Stimulated activated naive B cell treated with anti-CD40 and anti-IgM and Interleukin-4, amounts not matched to agents 10 μg/mL and 1 μg/mL and 100 μg/mL, for 72 hours (primary cell): Measurements from ENCODE around the gene RPS19.

ENCODE experiments used
- ATAC-seq, 2 donors: fragments of 150-1000 bp; cut with Tn5 transposase; replicated peaks; 2 replicates each; pipeline ENCODE4 v1.10.0; 2021; ENCODE audit warnings: moderate library complexity in 1 of 2
- DNase-seq: peaks from one replicate; pipeline ENCODE4 v3.0.0; 2021
- H3K27ac Mint-ChIP-seq: one replicate; pipeline ENCODE4 v1.8.0; 2022; ENCODE audit warnings: mild to moderate bottlenecking, mixed read lengths
- H3K27me3 Mint-ChIP-seq, 2 donors: one replicate each; pipeline ENCODE4 v1.8.0; 2022; ENCODE audit warnings: mixed read lengths in 2 of 2
- H3K36me3 Mint-ChIP-seq, 2 donors: one replicate each; pipeline ENCODE4 v1.8.0; 2022; ENCODE audit warnings: mixed read lengths in 2 of 2, mild to moderate bottlenecking in 1 of 2
- H3K4me1 Mint-ChIP-seq, 2 donors: one replicate each; pipeline ENCODE4 v1.8.0; 2022; ENCODE audit warnings: mixed read lengths in 2 of 2, mild to moderate bottlenecking in 1 of 2
- H3K4me3 Mint-ChIP-seq, 2 donors: one replicate each; pipeline ENCODE4 v1.8.0; 2022; ENCODE audit warnings: mild to moderate bottlenecking in 2 of 2, mixed read lengths in 2 of 2, moderate library complexity in 1 of 2
- H3K9me3 Mint-ChIP-seq, 2 donors: one replicate each; pipeline ENCODE4 v1.8.0; 2022; ENCODE audit warnings: mixed read lengths in 2 of 2, mild to moderate bottlenecking in 1 of 2

RPS19 gene

DNA sequence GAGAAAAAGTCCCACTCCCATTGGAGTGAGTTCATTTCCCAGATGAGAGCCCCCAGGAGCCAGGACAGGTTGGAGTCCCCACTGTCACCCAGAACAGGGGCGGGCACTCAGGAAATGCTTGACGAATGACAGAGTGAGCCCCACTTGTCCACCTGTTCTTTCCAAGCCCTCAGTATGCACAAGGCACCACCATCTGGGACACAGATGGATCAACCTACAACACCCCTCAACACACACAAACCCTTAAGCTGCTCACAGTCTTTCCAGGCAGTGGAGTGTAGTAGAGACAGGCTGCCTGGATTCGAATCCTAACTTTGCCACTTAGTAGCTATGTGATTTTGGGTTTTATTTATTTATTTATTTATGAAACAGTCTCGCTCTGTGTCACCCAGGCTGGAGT is 30.9 kb downstream of the RPS19 start:
- ATAC-seq (no peak), DNase-seq (no peak)
- no peak overlapping the region for H3K27ac Mint-ChIP-seq
- H3K4me1 Mint-ChIP-seq: peaks cover 48 to 62% of the 10 kb centered on the region in 2 donors
- H3K27me3 Mint-ChIP-seq: no peaks in the 10 kb centered on the region
- no peaks in the 10 kb centered on the region for H3K9me3 Mint-ChIP-seq
- no peak overlapping the region for H3K4me3 Mint-ChIP-seq
- peaks cover 41 to 47% of the 10 kb centered on the region in 2 donors for H3K36me3 Mint-ChIP-seq

DNA sequence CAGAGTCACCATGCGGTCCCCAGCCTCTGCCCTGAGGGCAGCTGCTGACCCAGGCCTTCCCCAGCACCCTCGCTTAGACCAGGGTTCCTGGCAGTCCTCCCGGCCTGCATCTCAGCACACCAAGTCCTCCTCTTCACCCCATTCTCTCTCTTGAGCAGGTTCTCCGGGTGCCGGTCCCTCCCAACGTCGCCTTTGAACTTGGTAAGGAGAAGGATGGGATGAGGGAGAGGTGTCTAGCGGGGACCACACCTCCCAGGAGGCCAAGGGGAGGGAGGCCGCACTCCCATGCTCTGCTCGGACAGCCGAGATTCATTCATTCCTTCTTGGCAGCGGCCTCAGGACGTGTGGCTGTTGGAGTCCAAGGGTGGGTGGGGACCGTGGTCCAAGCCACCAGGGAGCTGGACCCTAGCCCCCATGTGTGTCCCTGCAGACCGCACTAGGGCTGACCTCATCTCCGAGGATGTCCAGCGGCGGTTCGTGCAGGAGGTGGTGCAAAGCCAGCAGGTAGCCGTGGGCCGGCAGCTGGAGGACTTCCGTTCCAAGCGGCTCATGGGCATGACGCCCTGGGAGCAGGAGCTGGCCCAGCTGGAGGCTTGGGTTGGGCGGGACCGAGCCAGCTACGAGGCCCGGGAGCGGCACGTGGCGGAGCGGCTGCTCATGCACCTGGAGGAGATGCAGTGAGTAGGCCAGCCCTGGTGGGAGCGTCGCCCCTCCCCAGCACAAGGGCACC is 32.3 kb downstream of the RPS19 start:
- Mint-ChIP-seq H3K4me1 (peaks cover 39 to 56% of the 10 kb centered on the region in 2 donors), H3K27me3 (no peaks in the 10 kb centered on the region), H3K9me3 (no peaks in the 10 kb centered on the region), H3K27ac (peak overlapping the region; percentile 62), H3K4me3 (no peak overlapping the region), H3K36me3 (peaks cover 43 to 49% of the 10 kb centered on the region in 2 donors)
- DNase-seq (no peak), ATAC-seq (no peak)

DNA sequence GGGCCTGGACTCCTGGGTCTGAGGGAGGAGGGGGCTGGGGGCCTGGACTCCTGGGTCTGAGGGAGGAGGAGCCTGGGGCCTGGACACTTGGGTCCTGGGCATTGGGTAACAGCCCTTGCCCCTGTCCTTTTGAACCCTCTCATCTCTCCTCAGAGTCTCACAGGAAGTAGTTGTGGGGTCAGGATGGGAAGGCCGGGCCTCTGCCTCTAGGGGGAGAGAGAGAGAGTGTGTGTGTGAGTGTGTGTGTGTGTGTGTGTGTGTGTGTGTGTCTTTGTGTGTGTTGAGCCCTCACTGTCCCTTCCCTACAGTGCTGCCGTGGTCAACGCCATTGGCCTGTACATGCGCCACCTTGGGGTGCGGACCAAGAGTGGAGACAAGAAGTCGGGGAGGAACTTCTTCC is 33.8 kb downstream of the RPS19 start:
- H3K36me3 Mint-ChIP-seq: peaks cover 45 to 57% of the 10 kb centered on the region in 2 donors
- peak; percentile 31 to 37 for ATAC-seq
- peak overlapping the region; percentile 33 for H3K27ac Mint-ChIP-seq
- H3K4me3 Mint-ChIP-seq: no peak overlapping the region
- H3K4me1 Mint-ChIP-seq: peaks cover 34 to 51% of the 10 kb centered on the region in 2 donors
- H3K27me3 Mint-ChIP-seq: no peaks in the 10 kb centered on the region
- no peaks in the 10 kb centered on the region for H3K9me3 Mint-ChIP-seq
- DNase-seq: no peak

DNA sequence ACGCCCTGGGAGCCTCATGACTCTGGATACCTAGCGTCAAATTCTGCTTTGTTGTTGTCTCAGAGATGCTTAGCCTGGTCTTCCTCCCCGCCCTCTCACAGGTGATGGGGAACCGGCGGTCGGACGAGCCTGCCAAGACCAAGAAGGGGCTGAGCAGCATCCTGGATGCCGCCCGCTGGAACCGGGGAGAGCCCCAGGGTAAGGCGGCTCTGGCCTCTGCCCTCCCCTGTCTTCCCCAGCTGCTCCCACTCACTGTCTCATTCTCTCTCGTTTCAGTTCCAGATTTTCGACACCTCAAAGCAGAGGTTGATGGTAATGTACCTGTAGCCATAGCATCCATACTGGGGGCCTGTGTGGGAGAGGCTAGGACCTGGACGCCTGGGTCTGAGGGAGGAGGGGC is 34.3 kb downstream of the RPS19 start:
- ATAC-seq: peak; percentile 44 to 52
- H3K9me3 Mint-ChIP-seq: no peaks in the 10 kb centered on the region
- H3K36me3 Mint-ChIP-seq: peaks cover 44 to 57% of the 10 kb centered on the region in 2 donors

DNA sequence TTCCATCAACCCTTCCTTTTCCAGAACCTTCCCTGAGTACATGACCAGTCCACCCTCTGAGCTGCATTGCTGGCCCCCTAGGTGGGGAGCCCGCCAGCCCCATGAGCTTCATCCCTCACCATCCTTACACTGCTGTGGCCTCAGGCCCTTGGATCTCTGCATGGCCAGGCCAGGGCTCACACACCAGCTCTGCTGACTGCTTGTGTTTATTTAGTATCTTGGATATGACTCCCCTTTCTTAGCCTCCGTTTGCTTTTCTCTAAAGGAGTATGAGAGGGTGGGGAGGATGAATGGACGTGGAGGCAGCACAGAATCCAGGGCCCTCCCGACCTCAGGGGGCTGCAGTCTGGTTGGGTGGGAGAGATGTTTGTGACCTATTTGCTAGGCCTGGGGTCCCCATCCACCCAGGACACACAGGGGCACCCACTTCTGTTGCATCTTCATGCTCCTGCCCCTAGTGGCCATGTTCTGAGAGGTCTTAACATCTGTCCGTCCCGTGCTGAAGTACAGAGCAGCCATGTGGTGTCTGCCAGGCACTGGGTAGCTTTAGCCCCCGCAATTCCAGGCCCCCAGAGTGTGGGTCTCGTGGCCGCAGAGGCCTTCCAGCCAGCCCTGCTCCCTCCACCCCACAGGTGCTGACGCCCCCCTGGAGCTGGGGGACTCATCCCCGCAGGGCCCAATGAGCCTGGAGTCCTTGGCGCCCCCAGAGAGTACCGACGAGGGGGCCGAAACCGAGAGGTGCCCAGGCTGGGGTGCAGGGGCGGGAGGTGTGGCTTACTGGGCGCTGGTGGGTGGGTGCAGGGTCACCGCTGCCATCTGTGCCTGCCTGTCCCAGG is 35.9 kb downstream of the RPS19 start:
- Mint-ChIP-seq H3K4me3 (no peak overlapping the region), H3K27me3 (no peaks in the 10 kb centered on the region), H3K36me3 (peaks cover 41 to 53% of the 10 kb centered on the region in 2 donors), H3K9me3 (no peaks in the 10 kb centered on the region), H3K4me1 (peaks cover 30 to 39% of the 10 kb centered on the region in 2 donors), H3K27ac (no peak overlapping the region)
- no peak for DNase-seq
- ATAC-seq: peak; percentile 54 to 64

More for the DNA sequence above, 34.3 kb downstream of the RPS19 start:
- no peak overlapping the region for H3K4me3 Mint-ChIP-seq
- peaks cover 33 to 47% of the 10 kb centered on the region in 2 donors for H3K4me1 Mint-ChIP-seq
- no peaks in the 10 kb centered on the region for H3K27me3 Mint-ChIP-seq
- no peak for DNase-seq
- H3K27ac Mint-ChIP-seq: no peak overlapping the region

DNA sequence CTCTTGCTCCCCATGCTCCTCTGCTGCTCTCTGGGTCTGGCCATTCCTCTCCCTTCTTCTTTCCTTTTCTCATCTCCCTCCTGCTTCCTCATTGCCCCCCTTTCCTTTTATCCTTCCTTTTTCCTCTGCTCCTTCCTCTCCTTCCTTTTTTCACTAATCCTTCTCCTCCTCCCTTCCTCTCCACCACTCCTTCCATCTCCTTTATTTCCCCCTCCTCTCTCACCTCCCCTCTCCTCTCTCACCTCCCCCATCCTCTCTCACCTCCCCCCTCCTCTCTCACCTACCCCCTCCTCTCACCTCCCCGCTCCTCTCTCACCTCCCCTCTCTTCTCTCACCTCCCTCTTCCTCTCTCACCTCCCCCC is 36.5 kb downstream of the RPS19 start:
- H3K36me3 Mint-ChIP-seq: peaks cover 39 to 52% of the 10 kb centered on the region in 2 donors
- ATAC-seq: no peak

DNA sequence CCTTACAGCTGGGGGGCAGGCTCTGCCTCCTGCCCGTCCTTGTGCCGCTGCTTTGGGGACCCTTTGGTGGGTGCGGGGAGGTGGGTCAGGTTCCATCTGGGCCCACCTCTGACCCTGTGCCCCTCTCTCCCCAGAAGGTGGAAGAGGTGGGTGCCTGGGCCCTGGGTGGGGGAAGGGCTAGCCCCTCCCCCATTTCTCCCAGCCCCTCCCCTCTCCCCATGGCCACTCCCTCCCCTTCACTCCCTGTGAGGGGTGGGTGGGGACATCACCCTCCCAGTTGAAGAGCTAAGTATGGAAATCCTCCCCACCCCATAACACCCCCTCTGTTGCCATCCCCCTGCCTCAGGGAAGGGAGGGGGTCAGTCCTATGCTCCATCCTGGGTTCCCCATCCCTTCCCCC is 37.1 kb downstream of the RPS19 start:
- no peaks in the 10 kb centered on the region for H3K9me3 Mint-ChIP-seq
- DNase-seq (no peak), ATAC-seq (no peak)
- peaks cover 30 to 39% of the 10 kb centered on the region in 2 donors for H3K4me1 Mint-ChIP-seq
- H3K27me3 Mint-ChIP-seq: no peaks in the 10 kb centered on the region
- H3K36me3 Mint-ChIP-seq: peaks cover 41 to 55% of the 10 kb centered on the region in 2 donors
- H3K4me3 Mint-ChIP-seq: no peak overlapping the region
- no peak overlapping the region for H3K27ac Mint-ChIP-seq

More for the DNA sequence above, 36.5 kb downstream of the RPS19 start:
- Mint-ChIP-seq H3K9me3 (no peaks in the 10 kb centered on the region), H3K4me1 (peaks cover 28 to 39% of the 10 kb centered on the region in 2 donors), H3K4me3 (no peak overlapping the region), H3K27ac (peak overlapping the region; percentile 21), H3K27me3 (no peaks in the 10 kb centered on the region)
- no peak for DNase-seq

DNA sequence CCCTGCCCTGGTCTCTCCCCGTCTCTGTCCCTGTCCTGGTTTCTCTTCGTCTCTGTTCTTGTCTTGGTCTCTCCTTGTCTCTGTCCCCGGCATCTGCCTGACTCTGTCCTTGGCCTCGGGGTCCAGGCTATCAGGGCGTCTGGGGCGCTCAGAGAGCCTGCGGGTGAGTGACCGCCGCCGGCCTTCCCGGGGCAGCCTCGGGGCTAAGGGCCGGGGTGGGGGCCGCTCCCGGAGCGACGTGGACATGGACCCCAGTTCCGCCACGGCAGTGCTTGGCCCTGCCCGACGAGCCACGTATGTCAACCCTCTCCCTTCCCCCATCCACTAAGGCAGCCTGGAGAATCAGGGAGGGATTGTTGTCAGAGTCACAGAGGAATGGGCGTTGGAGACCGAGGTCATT is 37.8 kb downstream of the RPS19 start:
- Mint-ChIP-seq H3K4me3 (no peak overlapping the region), H3K9me3 (no peaks in the 10 kb centered on the region), H3K4me1 (peaks cover 29 to 38% of the 10 kb centered on the region in 2 donors), H3K27me3 (no peaks in the 10 kb centered on the region), H3K27ac (peak overlapping the region; percentile 72), H3K36me3 (peaks cover 41 to 60% of the 10 kb centered on the region in 2 donors)
- ATAC-seq (no peak), DNase-seq (no peak)

DNA sequence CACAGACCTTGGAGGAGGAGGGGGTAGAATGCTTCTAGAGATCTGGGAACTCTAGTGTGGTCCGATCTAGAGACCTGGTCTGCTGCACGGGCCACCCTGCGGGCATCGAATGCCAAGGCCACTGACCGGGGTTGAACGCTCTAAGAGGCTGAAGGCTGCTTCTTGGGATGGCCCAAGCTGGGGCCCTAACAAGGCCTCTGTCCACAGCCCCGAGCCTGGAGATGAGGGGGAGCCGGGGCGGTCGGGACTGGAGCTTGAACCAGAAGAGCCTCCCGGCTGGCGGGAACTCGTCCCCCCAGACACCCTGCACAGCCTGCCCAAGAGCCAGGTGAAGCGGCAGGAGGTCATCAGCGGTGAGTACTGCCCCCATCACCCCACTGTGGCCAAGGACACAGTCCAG is 38.2 kb downstream of the RPS19 start:
- Mint-ChIP-seq H3K4me3 (no peak overlapping the region), H3K36me3 (peaks cover 41 to 61% of the 10 kb centered on the region in 2 donors), H3K27ac (no peak overlapping the region)

DNA sequence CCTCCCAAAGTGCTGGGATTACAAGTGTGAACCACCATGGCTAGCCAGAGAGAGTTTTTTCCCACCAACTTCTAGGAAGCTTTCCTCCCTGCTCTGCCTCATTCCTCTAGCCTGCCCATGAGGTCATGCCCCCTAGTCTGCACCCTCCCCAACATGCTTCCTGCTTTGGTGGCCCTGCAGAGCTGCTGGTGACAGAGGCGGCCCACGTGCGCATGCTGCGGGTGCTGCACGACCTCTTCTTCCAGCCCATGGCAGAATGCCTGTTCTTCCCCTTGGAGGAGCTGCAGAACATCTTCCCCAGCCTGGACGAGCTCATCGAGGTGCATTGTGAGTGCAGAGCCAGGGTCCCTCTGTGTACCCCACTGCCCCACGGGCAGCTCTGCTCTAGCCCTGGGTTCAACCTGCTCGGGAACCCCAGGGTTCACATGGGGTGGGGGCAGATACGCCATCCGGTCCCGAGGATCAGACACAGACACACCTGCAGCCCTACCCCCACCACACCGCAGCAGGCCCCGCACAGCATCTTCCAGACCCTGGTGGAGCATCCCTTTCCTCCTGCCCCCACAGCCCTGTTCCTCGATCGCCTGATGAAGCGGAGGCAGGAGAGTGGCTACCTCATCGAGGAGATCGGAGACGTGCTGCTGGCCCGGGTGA is 41.8 kb downstream of the RPS19 start:
- peaks cover 52 to 71% of the 10 kb centered on the region in 2 donors for H3K36me3 Mint-ChIP-seq
- ATAC-seq: no peak

More for the DNA sequence above, 38.2 kb downstream of the RPS19 start:
- DNase-seq (no peak), ATAC-seq (no peak)
- Mint-ChIP-seq H3K4me1 (peaks cover 26 to 34% of the 10 kb centered on the region in 2 donors), H3K9me3 (no peaks in the 10 kb centered on the region), H3K27me3 (no peaks in the 10 kb centered on the region)

DNA sequence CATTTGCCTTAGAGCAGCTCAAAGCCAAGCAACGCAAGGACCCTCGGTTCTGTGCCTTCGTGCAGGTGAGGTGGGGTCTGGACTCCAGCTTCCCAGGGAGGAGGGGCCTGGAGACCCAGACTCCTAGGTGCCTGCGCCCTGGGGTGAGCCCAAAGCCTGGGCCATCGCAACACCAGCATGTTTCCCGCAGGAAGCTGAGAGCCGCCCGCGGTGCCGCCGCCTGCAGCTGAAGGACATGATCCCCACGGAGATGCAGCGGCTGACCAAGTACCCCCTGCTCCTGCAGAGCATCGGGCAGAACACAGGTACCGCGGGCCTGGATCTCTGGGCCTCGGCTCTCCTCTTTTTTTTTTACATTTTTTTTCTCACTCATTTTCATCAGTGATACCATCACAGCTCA is 42.5 kb downstream of the RPS19 start:
- H3K4me1 Mint-ChIP-seq: peaks cover 33 to 34% of the 10 kb centered on the region in 2 donors
- no peaks in the 10 kb centered on the region for H3K9me3 Mint-ChIP-seq
- no peaks in the 10 kb centered on the region for H3K27me3 Mint-ChIP-seq
- no peak for DNase-seq
- no peak overlapping the region for H3K27ac Mint-ChIP-seq
- no peak for ATAC-seq
- H3K4me3 Mint-ChIP-seq: no peak overlapping the region
- peaks cover 52 to 75% of the 10 kb centered on the region in 2 donors for H3K36me3 Mint-ChIP-seq

More for the DNA sequence above, 41.8 kb downstream of the RPS19 start:
- Mint-ChIP-seq H3K4me3 (no peak overlapping the region), H3K27me3 (no peaks in the 10 kb centered on the region), H3K27ac (peak overlapping the region; percentile 17), H3K9me3 (no peaks in the 10 kb centered on the region), H3K4me1 (peaks cover 30 to 33% of the 10 kb centered on the region in 2 donors)
- DNase-seq: no peak

DNA sequence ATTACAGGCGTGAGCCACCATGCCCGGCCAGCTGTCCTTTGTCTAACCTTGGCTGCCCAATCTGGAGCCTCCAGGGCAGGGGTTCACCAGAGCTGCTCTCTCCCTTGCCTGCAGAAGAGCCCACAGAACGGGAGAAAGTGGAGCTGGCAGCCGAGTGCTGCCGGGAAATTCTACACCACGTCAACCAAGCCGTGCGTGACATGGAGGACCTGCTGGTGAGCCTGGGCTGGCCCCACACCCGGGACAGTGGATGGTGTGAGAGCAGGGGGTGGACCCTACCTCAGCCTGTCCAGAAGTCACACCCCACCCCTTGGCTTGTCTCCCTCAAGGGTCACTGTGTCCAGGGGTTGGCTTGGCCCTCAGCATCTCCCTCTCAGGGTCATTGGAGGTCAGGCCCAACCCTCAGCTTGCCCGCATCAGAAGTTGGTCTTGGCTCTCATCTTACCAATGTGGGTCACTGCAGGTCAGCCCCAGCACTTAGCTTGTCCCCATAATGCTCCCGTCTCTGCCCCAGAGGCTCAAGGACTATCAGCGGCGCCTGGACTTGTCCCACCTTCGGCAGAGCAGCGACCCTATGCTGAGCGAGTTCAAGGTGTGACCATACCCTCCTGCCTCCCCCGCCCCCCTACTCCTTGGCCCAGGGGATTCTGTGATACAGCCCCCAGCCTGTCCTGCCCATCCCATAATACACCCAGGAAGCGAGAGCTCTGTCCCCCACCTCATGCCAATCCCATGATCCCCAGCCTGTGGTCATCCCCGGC is 43.3 kb downstream of the RPS19 start:
- ATAC-seq: no peak
- peak overlapping the region; percentile 76 for H3K27ac Mint-ChIP-seq
- peaks cover 45 to 67% of the 10 kb centered on the region in 2 donors for H3K36me3 Mint-ChIP-seq
- no peaks in the 10 kb centered on the region for H3K9me3 Mint-ChIP-seq
- H3K4me1 Mint-ChIP-seq: peaks cover 26 to 27% of the 10 kb centered on the region in 2 donors
- DNase-seq: no peak
- no peak overlapping the region for H3K4me3 Mint-ChIP-seq
- no peaks in the 10 kb centered on the region for H3K27me3 Mint-ChIP-seq

DNA sequence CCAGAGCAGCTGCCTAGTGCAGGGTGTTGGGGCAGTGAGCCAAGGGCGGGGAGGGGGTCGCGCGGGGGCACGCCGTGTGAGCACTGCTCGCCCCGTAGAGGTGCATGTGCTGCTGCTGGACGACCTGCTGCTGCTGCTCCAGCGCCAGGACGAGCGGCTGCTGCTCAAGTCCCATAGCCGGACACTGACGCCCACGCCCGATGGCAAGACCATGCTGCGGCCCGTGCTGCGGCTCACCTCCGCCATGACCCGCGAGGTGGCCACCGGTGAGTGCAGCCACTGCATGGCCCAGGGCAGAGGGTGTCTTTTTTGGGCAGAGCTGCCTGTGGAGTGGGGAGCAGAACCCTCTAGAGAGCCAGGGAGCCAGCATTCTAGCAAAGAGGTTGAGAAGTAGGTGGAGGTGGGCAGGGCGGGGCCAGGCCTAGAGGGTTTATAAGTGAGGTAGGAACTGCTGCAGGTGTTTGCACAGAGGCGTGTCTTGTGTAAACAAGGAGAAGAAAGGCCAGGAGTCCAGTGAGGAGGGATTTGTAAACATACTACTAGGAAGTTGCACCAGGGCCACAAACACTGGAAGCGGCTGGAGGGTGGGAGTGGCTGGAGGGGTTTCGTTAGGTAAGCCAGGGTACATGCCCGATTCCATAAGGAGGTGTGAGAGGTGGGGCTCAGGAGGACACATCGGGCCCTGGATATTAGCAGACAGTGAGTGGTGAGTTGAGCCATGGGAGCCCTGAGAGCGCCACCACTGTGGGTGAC is 44.2 kb downstream of the RPS19 start:
- Mint-ChIP-seq H3K4me1 (peaks cover 25 to 33% of the 10 kb centered on the region in 2 donors), H3K27me3 (no peaks in the 10 kb centered on the region), H3K27ac (peak overlapping the region; percentile 44), H3K4me3 (no peak overlapping the region), H3K36me3 (peaks cover 41 to 67% of the 10 kb centered on the region in 2 donors), H3K9me3 (no peaks in the 10 kb centered on the region)
- ATAC-seq (no peak), DNase-seq (no peak)
